ENCODE data around the gene PYM1. TPM values are rescaled to one million over a fixed set of nuclear protein-coding genes. Genes with fewer than 3 reads are reported as not detected.
A peak's percentile ranks its signal among the peaks of the same experiment; 100 is the strongest.

Gene PYM1
- total and polyA plus RNA-seq, 2 donors, result 20.1 to 31.1 TPM

GRCh38 chr12:55957106-55957859 is 29.6 kb upstream of the PYM1 start:
- 88% methylated on average over 5 of the region's 5 CpGs for WGBS
- H3K27ac ChIP-seq (ENCODE audit: low read depth), result no peak overlapping the region
- no peak overlapping the region for H3K4me3 ChIP-seq (ENCODE audit: low read depth, low read length)
- no peaks in the 10 kb centered on the region for H3K4me1 ChIP-seq (ENCODE audit: insufficient read depth)
- DNase-seq (ENCODE audit: extremely low spot score), result no peak
- no peaks in the 10 kb centered on the region for H3K36me3 ChIP-seq (ENCODE audit: insufficient read depth)

GRCh38 chr12:55955800-55956508 is 28.3 kb upstream of the PYM1 start:
- Histone ChIP-seq H3K36me3 (ENCODE audit: insufficient read depth) (no peaks in the 10 kb centered on the region), H3K4me3 (ENCODE audit: low read depth, low read length) (no peak overlapping the region), H3K27ac (ENCODE audit: low read depth) (no peak overlapping the region), H3K4me1 (ENCODE audit: insufficient read depth) (no peaks in the 10 kb centered on the region)
- no peak for DNase-seq (ENCODE audit: extremely low spot score)
- WGBS, result 71% methylated on average over 6 of the region's 6 CpGs

GRCh38 chr12:55955344-55955743 is 27.6 kb upstream of the PYM1 start:
- WGBS, result 88% methylated on average over 4 of the region's 4 CpGs
- H3K4me1 ChIP-seq (ENCODE audit: insufficient read depth), result no peaks in the 10 kb centered on the region
- no peak overlapping the region for H3K4me3 ChIP-seq (ENCODE audit: low read depth, low read length)
- no peak overlapping the region for H3K27ac ChIP-seq (ENCODE audit: low read depth)
- DNase-seq (ENCODE audit: extremely low spot score), result no peak
- no peaks in the 10 kb centered on the region for H3K36me3 ChIP-seq (ENCODE audit: insufficient read depth)

- Histone ChIP-seq H3K27ac (ENCODE audit: low read depth) (no peak overlapping the region), H3K4me1 (ENCODE audit: insufficient read depth) (no peaks in the 10 kb centered on the region), H3K4me3 (ENCODE audit: low read depth, low read length) (no peak overlapping the region), H3K36me3 (ENCODE audit: insufficient read depth) (peaks cover 1% of the 10 kb centered on the region)
- WGBS, result 81% methylated on average over 6 of the region's 6 CpGs
- no peak for DNase-seq (ENCODE audit: extremely low spot score)
Observed at GRCh38 chr12:55946553-55946952, 18.9 kb upstream of the PYM1 start.

GRCh38 chr12:55942577-55943136 is 15.0 kb upstream of the PYM1 start:
- Histone ChIP-seq H3K4me1 (ENCODE audit: insufficient read depth) (no peaks in the 10 kb centered on the region), H3K4me3 (ENCODE audit: low read depth, low read length) (no peak overlapping the region), H3K27ac (ENCODE audit: low read depth) (no peak overlapping the region), H3K36me3 (ENCODE audit: insufficient read depth) (no peaks in the 10 kb centered on the region)
- DNase-seq (ENCODE audit: extremely low spot score), result no peak
- 98% methylated on average over 1 of the region's 1 CpG for WGBS

- H3K4me3 ChIP-seq (ENCODE audit: low read depth, low read length), result no peak overlapping the region
- WGBS, result 91% methylated on average over 4 of the region's 4 CpGs
- no peak overlapping the region for H3K27ac ChIP-seq (ENCODE audit: low read depth)
- DNase-seq (ENCODE audit: extremely low spot score), result no peak
- no peaks in the 10 kb centered on the region for H3K36me3 ChIP-seq (ENCODE audit: insufficient read depth)
- no peaks in the 10 kb centered on the region for H3K4me1 ChIP-seq (ENCODE audit: insufficient read depth)
Observed at GRCh38 chr12:55942055-55942454, 14.4 kb upstream of the PYM1 start.

- peak; percentile 65 for DNase-seq (ENCODE audit: extremely low spot score)
- Histone ChIP-seq H3K4me1 (ENCODE audit: insufficient read depth) (no peaks in the 10 kb centered on the region), H3K4me3 (ENCODE audit: low read depth, low read length) (no peak overlapping the region), H3K27ac (ENCODE audit: low read depth) (no peak overlapping the region), H3K36me3 (ENCODE audit: insufficient read depth) (no peaks in the 10 kb centered on the region)
- 12% methylated on average over 18 of the region's 18 CpGs for WGBS
Observed at GRCh38 chr12:55940065-55940732, 12.5 kb upstream of the PYM1 start.

GRCh38 chr12:55938826-55939501 is 11.3 kb upstream of the PYM1 start:
- 94% methylated on average over 8 of the region's 8 CpGs for WGBS
- Histone ChIP-seq H3K36me3 (ENCODE audit: insufficient read depth) (no peaks in the 10 kb centered on the region), H3K4me1 (ENCODE audit: insufficient read depth) (peaks cover 1% of the 10 kb centered on the region), H3K27ac (ENCODE audit: low read depth) (no peak overlapping the region), H3K4me3 (ENCODE audit: low read depth, low read length) (no peak overlapping the region)
- no peak for DNase-seq (ENCODE audit: extremely low spot score)

GRCh38 chr12:55937981-55938380 is 10.3 kb upstream of the PYM1 start:
- no peak for DNase-seq (ENCODE audit: extremely low spot score)
- WGBS, result 87% methylated on average over 2 of the region's 2 CpGs
- H3K27ac ChIP-seq (ENCODE audit: low read depth), result no peak overlapping the region
- no peaks in the 10 kb centered on the region for H3K36me3 ChIP-seq (ENCODE audit: insufficient read depth)
- peaks cover 2% of the 10 kb centered on the region for H3K4me1 ChIP-seq (ENCODE audit: insufficient read depth)
- no peak overlapping the region for H3K4me3 ChIP-seq (ENCODE audit: low read depth, low read length)

GRCh38 chr12:55935738-55936151 is 8.1 kb upstream of the PYM1 start:
- no peak overlapping the region for H3K4me3 ChIP-seq (ENCODE audit: low read depth, low read length)
- WGBS, result 39% methylated on average over 26 of the region's 26 CpGs
- no peaks in the 10 kb centered on the region for H3K36me3 ChIP-seq (ENCODE audit: insufficient read depth)
- peak overlapping the region; percentile 56 for H3K27ac ChIP-seq (ENCODE audit: low read depth)
- peaks cover 2% of the 10 kb centered on the region for H3K4me1 ChIP-seq (ENCODE audit: insufficient read depth)
- DNase-seq (ENCODE audit: extremely low spot score), result no peak

- no peaks in the 10 kb centered on the region for H3K36me3 ChIP-seq (ENCODE audit: insufficient read depth)
- H3K4me3 ChIP-seq (ENCODE audit: low read depth, low read length), result no peak overlapping the region
- no peak for DNase-seq (ENCODE audit: extremely low spot score)
- H3K27ac ChIP-seq (ENCODE audit: low read depth), result no peak overlapping the region
- 91% methylated on average over 1 of the region's 1 CpG for WGBS
- H3K4me1 ChIP-seq (ENCODE audit: insufficient read depth), result peaks cover 2% of the 10 kb centered on the region
Observed at GRCh38 chr12:55934773-55935172, 7.1 kb upstream of the PYM1 start.

- WGBS, result 97% methylated on average over 1 of the region's 1 CpG
- no peaks in the 10 kb centered on the region for H3K36me3 ChIP-seq (ENCODE audit: insufficient read depth)
- H3K4me1 ChIP-seq (ENCODE audit: insufficient read depth), result peaks cover 2% of the 10 kb centered on the region
- H3K4me3 ChIP-seq (ENCODE audit: low read depth, low read length), result no peak overlapping the region
- no peak overlapping the region for H3K27ac ChIP-seq (ENCODE audit: low read depth)
- no peak for DNase-seq (ENCODE audit: extremely low spot score)
Observed at GRCh38 chr12:55933799-55934742, 6.4 kb upstream of the PYM1 start.

Measured in urinary bladder (tissue), 4 donors.